ENCODE measurements around the gene ZDHHC16.
A peak's percentile ranks its signal among the peaks of the same experiment; 100 is the strongest.
"Not testable (repeated sequence)": the region's sequence is repeated elsewhere in the genome, so short reads cannot be mapped to it uniquely, and the experiment has no call there.

ZDHHC16 gene

GRCh38 chr10:97434557-97434956 lies 11.4 kb upstream of the ZDHHC16 start:
- no peak for DNase-seq (ENCODE audit: low read depth in 2 of 2)

DNA sequence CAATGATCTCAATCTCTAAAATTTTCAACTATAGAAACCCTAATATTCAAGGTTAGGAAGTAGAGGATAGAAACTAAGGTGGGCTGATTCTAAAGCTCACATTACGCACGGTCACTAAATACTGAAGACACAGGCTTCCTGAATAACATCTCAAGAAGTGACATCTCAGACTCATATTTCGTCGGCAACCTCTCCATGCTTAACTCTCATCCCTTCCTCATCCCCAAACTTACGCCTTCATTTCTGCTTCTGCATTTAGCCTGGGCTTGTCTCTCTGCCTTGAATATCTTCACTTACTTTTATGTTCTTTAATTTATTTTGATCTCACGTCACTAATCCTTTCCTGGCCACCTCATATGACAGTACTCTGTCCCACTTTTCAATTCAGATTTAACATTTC lies 10.8 kb upstream of the ZDHHC16 start:
- no peak for DNase-seq (ENCODE audit: low read depth in 2 of 2)

DNA sequence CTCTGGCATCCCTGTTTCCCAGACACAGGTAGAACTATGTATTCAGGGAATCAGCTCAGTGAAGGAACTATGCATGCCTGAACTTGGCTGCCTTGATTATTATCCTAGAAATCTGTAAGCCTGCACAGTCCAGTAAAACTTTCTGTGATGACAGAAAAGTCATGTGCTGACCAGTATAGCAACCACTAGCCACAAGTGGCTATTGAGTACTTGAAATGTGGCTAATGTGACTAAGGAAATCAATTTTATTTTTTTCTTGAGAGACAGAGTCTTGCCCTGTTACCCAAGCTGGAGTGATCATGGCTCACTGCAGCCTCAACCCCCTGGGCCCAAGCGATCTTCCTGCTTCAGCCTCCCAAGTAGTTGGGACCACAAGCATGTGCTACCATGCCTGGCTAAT lies 3.7 kb upstream of the ZDHHC16 start:
- DNase-seq (ENCODE audit: low read depth in 2 of 2): no peak

DNA sequence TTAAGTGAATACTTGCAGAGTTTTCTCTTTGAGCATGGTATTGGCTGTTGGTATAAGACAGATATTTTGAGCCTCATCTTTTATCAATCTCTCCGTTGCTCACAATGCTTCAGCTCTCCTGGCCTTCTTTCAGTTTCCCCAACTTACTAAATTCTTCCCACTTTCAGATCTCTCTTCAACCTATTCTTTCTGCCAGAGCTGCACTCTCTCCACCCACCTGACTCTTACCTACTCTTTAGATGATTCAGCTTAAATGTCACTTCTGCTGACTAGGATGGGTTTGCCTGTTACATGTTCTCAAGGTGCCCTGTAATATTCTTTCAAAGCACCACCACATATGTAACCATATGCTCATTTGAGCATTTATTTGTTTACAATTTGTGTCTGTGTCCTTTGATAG lies 1.8 kb upstream of the ZDHHC16 start:
- no peak for DNase-seq (ENCODE audit: low read depth in 2 of 2)

- DNase-seq (ENCODE audit: low read depth in 2 of 2): no peak
These were observed 636 bp upstream of the ZDHHC16 start for GRCh38 chr10:97445357-97445721.

- no peak for DNase-seq (ENCODE audit: low read depth in 2 of 2)
These were observed 4.9 kb downstream of the ZDHHC16 start for GRCh38 chr10:97450828-97451227.

GRCh38 chr10:97451605-97452004 lies 5.6 kb downstream of the ZDHHC16 start:
- DNase-seq (ENCODE audit: low read depth in 2 of 2): no peak

DNA sequence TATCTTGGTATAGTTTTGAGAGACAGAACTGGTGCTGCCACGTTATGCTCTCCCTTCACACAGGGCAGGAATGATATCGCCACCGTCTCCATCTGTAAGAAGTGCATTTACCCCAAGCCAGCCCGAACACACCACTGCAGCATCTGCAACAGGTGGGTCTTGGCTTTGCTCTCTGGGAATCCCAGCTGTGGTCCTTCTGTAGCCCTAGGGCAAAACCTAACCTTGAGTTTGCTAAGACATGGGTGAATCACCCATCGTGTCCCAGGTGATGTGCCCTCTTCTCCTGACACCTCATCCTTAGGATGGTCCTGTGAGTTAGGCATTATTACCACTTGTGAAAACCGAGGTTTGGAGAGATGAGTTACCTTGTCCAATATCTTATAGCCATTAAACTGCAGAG lies 6.4 kb downstream of the ZDHHC16 start:
- DNase-seq (ENCODE audit: low read depth in 2 of 2): no peak

DNA sequence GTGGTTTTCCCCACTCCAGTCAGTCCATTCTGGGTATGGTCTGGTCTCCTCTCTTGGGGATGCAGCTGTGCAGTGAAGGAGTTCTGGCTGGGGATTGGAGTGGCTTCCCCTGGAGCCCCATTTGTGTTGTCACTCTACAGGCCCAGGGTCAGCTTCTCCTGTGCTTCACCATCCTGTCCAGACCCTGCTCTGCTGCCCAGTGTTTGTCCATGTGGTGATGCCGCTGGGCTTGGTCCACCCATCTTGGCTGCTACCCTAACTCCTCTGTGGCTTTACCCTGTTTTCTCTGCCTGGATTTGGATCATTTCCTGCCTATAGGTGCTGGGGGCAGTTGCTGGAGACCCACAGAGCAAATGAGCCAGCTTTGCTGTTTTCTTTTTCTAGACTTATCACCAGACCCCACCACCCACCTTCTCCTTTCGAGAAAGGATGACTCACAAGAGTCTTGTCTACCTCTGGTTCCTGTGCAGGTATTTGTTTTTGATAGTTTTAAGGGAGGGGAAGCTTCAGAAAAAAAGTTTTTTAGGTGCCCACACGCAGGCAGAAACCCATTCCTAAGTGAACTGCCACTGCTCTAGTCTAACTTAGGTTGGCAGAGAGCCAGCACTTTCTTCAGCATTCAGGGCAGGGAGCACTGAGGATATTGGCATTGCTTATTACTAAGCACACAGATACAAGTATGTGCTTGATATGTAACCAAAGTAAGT lies 8.5 kb downstream of the ZDHHC16 start:
- DNase-seq (ENCODE audit: low read depth in 2 of 2): no peak

DNA sequence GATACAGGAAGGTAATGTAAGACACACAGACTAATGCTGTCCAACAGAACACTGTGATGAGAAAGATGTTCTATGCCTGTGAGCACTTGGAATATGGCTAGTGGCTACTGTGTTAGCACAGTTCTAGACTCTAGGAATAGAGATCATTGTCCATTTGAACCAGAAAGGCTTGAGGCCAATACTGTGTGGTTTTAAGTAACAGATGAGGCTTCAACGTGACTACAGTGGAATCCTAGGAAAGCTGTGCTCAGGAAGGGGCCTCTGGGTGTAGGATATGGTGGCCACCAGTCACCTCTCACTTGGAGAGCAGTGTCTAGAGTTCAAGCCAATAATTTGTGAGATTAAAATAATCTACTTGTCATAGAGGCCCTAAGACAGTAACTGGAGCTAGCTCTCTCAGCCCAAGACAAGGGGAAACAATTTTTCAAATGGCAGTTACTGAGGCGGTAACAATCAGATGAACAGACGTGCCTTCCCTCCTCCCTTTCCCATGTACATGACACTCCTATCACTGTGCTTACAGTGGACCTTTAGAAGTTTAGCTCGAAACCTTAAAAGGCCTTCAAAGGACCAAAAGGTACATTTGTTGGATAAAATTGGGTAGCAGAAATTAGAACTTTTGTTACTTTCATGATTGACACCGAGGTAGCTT lies 10.2 kb downstream of the ZDHHC16 start:
- DNase-seq (ENCODE audit: low read depth in 2 of 2): no peak

DNA sequence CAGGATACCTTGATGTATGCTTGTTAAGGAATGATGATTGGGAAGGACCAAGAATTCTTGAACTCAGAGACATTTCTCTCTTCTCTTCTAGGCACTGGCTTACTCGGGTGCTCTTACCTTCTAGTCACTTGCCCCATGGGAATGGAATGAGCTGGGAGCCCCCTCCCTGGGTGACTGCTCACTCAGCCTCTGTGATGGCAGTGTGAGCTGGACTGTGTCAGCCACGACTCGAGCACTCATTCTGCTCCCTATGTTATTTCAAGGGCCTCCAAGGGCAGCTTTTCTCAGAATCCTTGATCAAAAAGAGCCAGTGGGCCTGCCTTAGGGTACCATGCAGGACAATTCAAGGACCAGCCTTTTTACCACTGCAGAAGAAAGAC lies 10.7 kb downstream of the ZDHHC16 start:
- no peak for DNase-seq (ENCODE audit: low read depth in 2 of 2)

DNA sequence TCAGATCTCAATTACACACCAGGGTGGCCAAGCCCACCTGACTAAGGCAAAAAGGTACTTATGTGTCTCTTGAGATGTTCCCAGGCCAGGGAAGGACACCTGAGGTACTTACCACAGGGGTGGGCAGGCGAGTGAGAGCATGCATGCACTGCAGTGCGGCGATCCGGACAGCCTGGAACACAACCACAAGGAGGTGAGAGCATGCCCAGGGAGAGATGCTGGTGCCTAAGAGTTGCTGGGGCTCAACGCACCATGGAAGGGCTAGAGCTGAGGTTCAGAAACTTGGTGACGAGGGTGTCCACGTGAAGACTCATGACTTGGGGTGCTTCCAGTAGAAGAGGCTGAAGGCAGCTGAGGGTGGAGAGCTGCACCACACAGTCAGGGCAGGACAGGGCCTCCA lies 13.1 kb downstream of the ZDHHC16 start:
- DNase-seq (ENCODE audit: low read depth in 2 of 2): no peak

DNA sequence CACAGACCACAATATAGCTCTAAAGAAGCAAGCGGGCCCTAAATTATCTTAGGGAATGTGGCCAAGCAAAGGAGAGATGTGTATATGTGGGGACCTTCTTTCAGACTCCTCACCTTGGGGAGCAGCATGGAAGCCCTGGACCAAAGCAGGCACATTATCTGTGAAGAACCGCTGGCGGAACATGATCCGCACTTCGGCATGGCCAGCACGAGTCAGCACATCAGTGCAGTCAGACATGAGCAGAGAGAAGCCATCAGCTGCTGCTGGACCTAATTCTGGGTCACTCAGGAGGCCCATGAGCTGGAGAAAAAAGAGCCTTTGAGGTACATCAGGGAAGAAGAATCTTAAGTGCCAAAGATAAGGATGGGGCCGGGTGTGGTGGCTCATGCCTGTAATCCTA lies 14.0 kb downstream of the ZDHHC16 start:
- no peak for DNase-seq (ENCODE audit: low read depth in 2 of 2)

DNA sequence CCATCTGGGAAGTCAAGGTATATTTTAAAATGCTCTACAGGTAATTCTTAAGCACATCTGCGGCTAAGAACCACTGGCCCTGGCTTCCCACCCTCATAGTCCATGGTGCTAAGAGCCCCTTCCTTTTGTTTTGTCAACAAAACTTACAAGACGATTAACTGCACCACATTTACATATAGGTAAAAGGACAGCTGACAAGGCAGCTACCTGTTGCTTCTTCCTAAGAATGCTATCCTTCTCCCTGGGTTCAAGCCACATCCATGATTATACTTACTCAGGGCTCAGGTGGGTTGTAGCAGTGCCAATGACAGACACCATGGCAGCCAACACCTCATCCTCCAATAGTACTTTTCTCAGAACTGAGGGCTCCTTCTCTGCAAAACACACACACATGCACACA lies 16.3 kb downstream of the ZDHHC16 start:
- DNase-seq (ENCODE audit: low read depth in 2 of 2): no peak

GRCh38 chr10:97463363-97464132 lies 17.6 kb downstream of the ZDHHC16 start:
- peak; percentile 62 to 70 for DNase-seq (ENCODE audit: low read depth in 2 of 2)

DNA sequence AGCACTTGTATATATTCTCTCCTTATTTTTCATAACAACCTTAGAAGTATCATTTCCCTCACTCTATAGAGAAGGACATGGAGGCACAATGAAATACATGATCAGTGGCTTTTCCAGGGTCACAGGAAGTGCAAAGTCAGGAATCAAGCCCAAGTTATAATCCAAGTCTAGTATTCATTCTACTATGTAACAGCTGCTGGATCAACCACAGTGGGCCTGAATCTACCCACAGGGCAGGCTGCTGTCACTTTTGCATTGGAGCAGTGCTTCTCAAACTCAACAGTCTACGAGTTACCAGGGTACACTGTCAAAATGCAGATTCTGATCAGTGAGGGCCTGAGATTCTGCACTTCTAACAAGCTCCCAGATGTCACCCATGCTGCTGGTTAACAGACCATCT lies 18.3 kb downstream of the ZDHHC16 start:
- DNase-seq (ENCODE audit: low read depth in 2 of 2): no peak

- DNase-seq (ENCODE audit: low read depth in 2 of 2): no peak
These were observed 20.0 kb downstream of the ZDHHC16 start for GRCh38 chr10:97465982-97466381.

DNA sequence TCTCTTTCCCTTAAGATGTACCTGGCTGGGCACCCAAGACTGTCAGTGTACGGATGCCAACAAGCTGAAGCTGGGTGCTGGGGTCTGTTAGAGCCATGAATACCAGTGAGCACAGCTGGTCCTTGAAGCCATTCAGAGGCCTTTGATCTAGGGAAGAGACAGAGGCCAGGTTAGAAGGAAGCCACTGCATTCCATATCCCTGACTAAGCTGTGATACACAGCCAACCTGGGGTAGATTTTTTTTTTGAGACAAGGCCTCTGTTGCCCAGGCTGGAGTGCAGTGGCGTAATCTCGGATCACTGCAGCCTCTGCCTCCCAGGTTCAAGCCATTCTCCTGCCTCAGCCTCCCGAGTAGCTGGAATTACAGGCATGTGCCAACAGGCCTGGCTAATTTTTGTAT lies 20.8 kb downstream of the ZDHHC16 start:
- no peak for DNase-seq (ENCODE audit: low read depth in 2 of 2)

GRCh38 chr10:97468162-97468561 lies 22.2 kb downstream of the ZDHHC16 start:
- DNase-seq (ENCODE audit: low read depth in 2 of 2): no peak

DNA sequence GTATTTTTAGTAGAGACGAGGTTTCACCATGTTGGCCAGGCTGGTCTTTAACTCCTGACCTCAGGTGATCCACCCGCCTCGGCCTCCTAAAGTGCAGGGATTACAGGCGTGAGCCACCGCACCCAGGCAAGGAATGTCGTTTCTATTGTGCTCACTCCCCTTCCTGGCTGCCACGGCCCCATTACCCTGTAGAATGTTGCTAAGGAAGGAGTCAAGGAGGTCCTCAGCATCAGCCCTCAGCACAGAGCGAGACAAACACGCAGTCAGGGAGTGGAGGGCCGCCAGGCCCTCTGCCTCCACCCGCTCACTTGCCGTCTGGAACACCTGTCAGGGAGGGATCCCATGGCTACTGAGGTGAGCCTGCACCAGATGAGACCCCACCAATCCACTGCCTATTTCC lies 22.8 kb downstream of the ZDHHC16 start:
- not testable (repeated sequence) for DNase-seq (ENCODE audit: low read depth in 2 of 2)

DNA sequence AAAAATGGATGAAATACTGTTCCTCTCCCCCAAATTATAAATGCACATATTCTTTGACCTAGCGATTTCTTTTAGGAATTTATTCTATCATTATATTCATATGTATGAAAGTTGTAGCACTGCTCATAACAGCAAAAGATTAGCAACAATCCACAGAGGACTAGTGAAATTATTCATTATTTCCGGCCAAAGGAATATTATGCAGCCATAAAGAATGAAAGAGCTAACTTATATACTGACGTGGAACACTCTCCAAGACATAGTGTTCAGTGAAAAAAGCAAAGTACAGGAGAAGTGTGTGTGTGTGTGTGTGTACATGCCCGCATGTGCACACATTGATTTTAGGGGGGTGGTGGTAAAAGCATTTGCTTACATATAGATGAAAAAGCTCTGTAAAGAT lies 28.9 kb downstream of the ZDHHC16 start:
- DNase-seq (ENCODE audit: low read depth in 2 of 2): no peak

- peak in 1 of 2 experiments; percentile 19 for DNase-seq (ENCODE audit: low read depth in 2 of 2)
These were observed 30.1 kb downstream of the ZDHHC16 start for GRCh38 chr10:97475936-97476594.

DNA sequence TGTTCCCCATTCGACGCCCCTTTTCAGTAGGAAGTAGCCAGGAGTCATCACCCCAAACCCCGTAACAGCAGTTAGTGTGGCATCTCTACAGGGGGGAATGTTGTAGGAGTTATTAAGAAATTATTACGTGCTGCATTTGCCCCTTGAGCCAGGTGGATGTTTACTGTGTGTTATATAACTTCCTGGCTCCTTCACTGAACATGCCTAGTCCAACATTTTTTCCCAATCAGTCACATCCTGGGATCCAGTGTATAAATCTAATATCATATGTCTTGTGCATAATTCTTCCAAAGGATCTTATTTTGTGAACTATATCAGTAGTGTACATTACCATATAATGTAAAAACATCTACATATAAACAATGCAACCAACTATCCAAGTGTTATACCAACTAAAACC lies 33.4 kb downstream of the ZDHHC16 start:
- not testable (repeated sequence) for DNase-seq (ENCODE audit: low read depth in 2 of 2)
